K562 (cell line): ENCODE data around the gene KRT82. TPM values are rescaled to one million over a fixed set of nuclear protein-coding genes. Genes with fewer than 3 reads are reported as not detected.

ENCODE experiments used
- DDX20 ChIP-seq: fragments of 450-650 bp; IDR thresholded peaks from 2 replicates; pipeline ENCODE4 v1.6.1; 2016; ENCODE audit warnings: missing genetic modification characterization, low read depth, mild to moderate bottlenecking, missing compliant biosample characterization, moderate library complexity
- NRF1 ChIP-seq, 2 experiments: fragments of 450-650 bp; IDR thresholded peaks in 1 of 2; conservative IDR thresholded peaks in 1 of 2; 2 replicates each; pipeline ENCODE4 v1.6.1; 2014; ENCODE audit warnings: mild to moderate bottlenecking in 2 of 2
- POLR2AphosphoS5 ChIP-seq: IDR thresholded peaks from 2 replicates; pipeline ENCODE4 v1.6.1; 2011; ENCODE audit warnings: mild to moderate bottlenecking, low read depth, low read length, moderate library complexity; ENCODE audit not compliant: control insufficient read depth, insufficient read depth
- RBBP5 ChIP-seq: fragments of 200-600 bp; sonication (generic); IDR thresholded peaks from 2 replicates; pipeline ENCODE4 v1.6.1; 2012; ENCODE audit warnings: borderline replicate concordance, mild to moderate bottlenecking, low read length, control low read depth, inconsistent platforms; ENCODE audit not compliant: insufficient read depth, poor library complexity, severe bottlenecking
- TAF1 ChIP-seq: IDR thresholded peaks from 2 replicates; pipeline ENCODE4 v1.6.1; 2011; ENCODE audit warnings: mild to moderate bottlenecking, low read length, moderate library complexity; ENCODE audit not compliant: insufficient read depth, control insufficient read depth, severe bottlenecking; ENCODE audit errors: extremely low read depth
- ZNF766 ChIP-seq: fragments of 200-800 bp; sonication (Bioruptor generic); conservative IDR thresholded peaks from 2 replicates; pipeline ENCODE4 v1.6.1; 2016; ENCODE audit warnings: missing genetic modification characterization, missing compliant biosample characterization
- polyA plus RNA-seq, 8 experiments: library from polyadenylated mRNA; depleted of rRNA in 4 of 8; stranded (reverse) in 5 of 8; unstranded in 3 of 8; fragments of >200 nt; fragmentation: Nextera tagmentation in 2 of 8; fragmentation: Illumina TruSeq in 1 of 8; extraction: Ambion mirVana in 2 of 8; extraction: Trizol in 1 of 8; gene quantifications; 2 replicates each; pipeline versions ENCODE4 v1.2.1 to v1.2.3, GENCODE V29; 2011 to 2014; ENCODE audit warnings: inconsistent platforms in 1 of 8, missing spikeins in 1 of 8
- total RNA-seq, 7 experiments: library from RNA; depleted of rRNA in 6 of 7; stranded (reverse); fragments of >200 nt in 6 of 7; fragmentation: Illumina TruSeq in 2 of 7; extraction: Trizol in 2 of 7; gene quantifications; 2 replicates each; pipeline versions ENCODE4 v1.2.1 to v1.2.3, GENCODE V29; 2011 to 2021; ENCODE audit warnings: low replicate concordance in 1 of 7
- TF ChIP-seq, protein P1 (sequence below), 3 experiments: fragments of 200-800 bp in 1 of 3; sonication (Bioruptor generic) in 1 of 3; sonication (generic) in 1 of 3; formaldehyde crosslinking in 1 of 3; IDR thresholded peaks; 2 replicates each; pipeline versions ENCODE4 v1.6.1 to v1.8.0; 2016 to 2022; ENCODE audit warnings: mild to moderate bottlenecking in 2 of 3, missing compliant biosample characterization in 2 of 3, missing genetic modification characterization in 2 of 3, missing genetic modification reagents in 1 of 3

KRT82 gene
- total and polyA plus RNA-seq, 9 of the 15 experiments (the other 6 are each of a cell fraction or from before 2014, with no cell fraction given), result not detected

DNA sequence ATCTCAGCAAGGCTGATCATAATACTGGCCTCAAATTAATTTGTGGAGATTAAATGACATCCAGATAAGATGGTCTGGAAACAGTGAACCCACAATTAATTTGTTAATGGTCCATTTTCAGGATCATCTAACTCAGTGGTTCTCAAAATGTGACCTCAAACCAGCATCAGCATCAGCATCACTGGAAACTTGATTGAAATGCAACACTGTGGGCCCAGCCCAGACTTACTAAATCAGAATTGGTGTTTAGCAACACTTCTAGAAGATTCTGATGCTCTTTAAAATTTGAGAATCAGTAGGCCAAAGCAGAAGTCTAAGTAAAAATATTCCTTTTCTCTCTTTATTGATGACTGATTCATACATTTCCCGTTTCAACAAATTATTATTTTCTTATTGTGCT is 10.7 kb upstream of the KRT82 start (continued):
- TF ChIP-seq TAF1 (no peak), RBBP5 (no peak), ZNF766 (CRISPR knock-in tag) (no peak), DDX20 (tag) (no peak), NRF1 (conservative IDR thresholded peaks at IDR 0.05 in 1 of 2, IDR thresholded peaks at IDR 0.05 in 1 of 2) (no peak), POLR2AphosphoS5 (no peak)
- TF ChIP-seq, protein P1, sequence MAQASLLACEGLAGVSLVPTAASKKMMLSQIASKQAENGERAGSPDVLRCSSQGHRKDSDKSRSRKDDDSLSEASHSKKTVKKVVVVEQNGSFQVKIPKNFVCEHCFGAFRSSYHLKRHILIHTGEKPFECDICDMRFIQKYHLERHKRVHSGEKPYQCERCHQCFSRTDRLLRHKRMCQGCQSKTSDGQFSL (CRISPR knock-in tag; IDR thresholded peaks at IDR 0.05), result no peak
- TF ChIP-seq, protein P1 (tag; IDR thresholded peaks at IDR 0.05), result no peak
